HG03565 (cell line): ENCODE results near the gene ZNF567.
A peak's percentile ranks its signal among the peaks of the same experiment; 100 is the strongest.
"Not testable (repeated sequence)": the region's sequence is repeated elsewhere in the genome, so short reads cannot be mapped to it uniquely, and the experiment has no call there.

Experiments
- ATAC-seq: cut with Tn5 transposase; IDR thresholded peaks from one replicate; pipeline ENCODE4 v1.9.1; 2021; ENCODE audit warnings: mild to moderate bottlenecking, moderate library complexity; ENCODE audit not compliant: unreplicated experiment

Gene ZNF567

GRCh38 chr19:36687214-36688056, at the start of gene ZNF567:
TSS of gene ZNF567 (plus strand) at chr19:36687612. CDS start at chr19:36694868, 7,256 bp downstream.
- peak; percentile 76 for ATAC-seq

- no peak for ATAC-seq
Measured at GRCh38 chr19:36638862-36639510, 48.4 kb upstream of the ZNF567 start.

DNA sequence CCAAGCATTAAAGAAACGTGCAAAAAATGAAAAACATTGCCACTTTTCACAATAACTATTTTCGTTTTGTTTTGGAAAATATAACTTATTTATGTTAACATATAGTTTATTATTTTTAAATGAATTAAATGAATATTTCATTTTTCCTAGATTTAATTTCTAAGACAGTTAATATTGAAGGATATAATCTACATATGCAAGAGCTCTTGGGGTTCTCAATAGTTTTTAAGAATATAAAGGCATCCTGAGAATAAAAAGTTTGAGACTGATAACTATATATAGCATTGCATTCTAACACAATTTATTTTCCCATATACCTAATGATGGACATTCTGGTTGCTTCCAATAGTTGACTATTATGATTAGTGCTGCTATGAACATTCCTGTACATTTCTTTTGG, 40.7 kb upstream of the ZNF567 start:
- no peak for ATAC-seq

GRCh38 chr19:36652958-36653357, 34.5 kb upstream of the ZNF567 start:
- no peak for ATAC-seq

DNA sequence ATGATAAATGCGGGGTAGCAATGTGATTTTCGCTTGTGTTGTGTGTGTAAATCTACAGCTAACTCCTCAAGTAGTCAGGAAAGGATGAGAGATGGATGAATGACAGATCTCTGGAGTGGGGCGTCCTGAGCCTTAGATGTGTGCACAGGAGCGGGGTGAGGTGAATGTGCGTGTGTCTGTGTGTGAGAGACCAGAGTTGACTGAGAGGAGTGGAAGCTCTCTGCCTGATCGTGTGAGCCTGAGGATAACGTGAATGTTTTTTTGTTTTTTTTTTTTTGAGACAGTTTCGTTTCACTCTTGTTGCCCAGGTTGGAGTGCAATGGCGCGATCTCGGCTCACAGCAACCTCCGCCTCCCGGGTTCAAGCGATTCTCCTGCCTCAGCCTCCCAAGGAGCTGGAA, 21.6 kb upstream of the ZNF567 start:
- no peak for ATAC-seq

GRCh38 chr19:36668646-36669045, 18.8 kb upstream of the ZNF567 start:
- no peak for ATAC-seq

DNA sequence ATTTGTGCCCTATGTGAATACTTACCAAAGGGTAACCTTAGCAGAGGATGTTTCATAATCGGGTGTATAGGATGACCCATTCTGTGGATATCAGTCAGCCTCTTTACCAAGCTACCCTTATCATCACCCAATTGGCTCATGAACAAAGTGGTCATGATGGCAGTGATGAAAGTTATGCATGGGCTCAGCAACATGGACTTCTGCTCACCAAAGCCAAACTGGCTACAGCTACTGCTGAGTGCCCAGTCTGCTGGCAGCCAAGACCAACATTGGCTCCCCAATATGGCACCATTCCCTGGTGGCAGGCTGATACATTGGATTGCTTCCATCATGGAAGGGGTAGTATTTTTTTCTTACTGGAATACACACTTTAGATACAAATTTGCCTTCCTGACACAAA, 15.0 kb upstream of the ZNF567 start:
- no peak for ATAC-seq

GRCh38 chr19:36674201-36674600, 13.2 kb upstream of the ZNF567 start:
- no peak for ATAC-seq

DNA sequence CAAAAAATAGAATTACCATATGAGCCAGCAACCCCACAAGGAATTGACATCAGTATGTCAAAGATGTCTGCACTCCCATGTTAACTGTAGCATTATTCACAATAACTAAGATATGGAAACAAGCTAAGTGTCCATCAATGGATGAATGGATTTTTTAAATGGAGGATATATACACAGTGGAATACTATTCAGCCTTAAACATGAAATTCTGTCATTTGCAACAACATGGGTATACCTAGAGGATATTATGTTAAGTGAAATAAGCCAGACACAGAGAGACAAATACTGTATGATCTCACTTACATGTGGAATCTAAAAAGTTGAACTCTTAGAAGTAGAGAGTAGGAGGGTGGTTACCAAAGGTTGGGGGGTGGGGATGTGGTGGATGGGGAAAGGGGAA, 8.0 kb upstream of the ZNF567 start:
- no peak for ATAC-seq

DNA sequence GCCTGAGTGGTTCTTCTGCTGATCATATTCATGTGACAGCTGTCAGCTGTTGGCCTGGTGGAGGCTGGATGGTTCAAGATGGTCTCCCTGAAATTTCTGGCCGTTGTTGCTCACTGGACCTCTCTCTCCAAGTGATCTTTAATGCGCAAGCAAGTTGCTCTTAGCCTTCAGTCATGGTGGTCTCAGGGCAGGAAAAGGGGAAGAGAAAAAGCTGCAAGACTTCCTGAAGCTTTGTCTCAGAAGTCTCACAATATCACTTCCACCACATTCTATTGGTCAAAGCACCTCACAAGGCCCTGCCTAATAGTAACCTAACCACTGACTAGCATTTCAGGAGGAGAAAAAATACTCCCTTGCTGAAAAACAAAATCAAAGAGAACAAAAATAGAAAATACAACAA, 1.6 kb upstream of the ZNF567 start:
- ATAC-seq: no peak

- no peak for ATAC-seq
Measured at GRCh38 chr19:36686365-36687213, 823 bp upstream of the ZNF567 start.

DNA sequence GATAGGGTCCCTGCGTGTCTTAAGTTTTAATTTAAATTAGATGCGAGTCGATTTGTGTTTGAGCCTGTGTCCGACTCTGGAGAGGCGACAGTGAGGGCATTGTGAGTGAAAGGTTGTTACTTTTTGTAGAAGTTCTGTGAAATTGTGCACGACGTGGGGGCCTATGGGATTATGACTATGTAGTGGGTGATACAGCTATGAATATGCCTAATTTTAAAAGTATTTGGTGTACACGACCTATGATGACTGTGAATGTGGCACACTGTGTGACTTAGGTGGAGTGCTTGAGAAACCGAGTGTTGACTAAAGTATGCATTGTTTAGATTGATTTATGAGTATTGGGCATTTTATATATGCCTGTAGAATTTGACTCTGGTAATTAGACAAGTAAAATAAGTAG, 646 bp downstream of the ZNF567 start:
- no peak for ATAC-seq

GRCh38 chr19:36707134-36707533, 19.7 kb downstream of the ZNF567 start:
- ATAC-seq: no peak

DNA sequence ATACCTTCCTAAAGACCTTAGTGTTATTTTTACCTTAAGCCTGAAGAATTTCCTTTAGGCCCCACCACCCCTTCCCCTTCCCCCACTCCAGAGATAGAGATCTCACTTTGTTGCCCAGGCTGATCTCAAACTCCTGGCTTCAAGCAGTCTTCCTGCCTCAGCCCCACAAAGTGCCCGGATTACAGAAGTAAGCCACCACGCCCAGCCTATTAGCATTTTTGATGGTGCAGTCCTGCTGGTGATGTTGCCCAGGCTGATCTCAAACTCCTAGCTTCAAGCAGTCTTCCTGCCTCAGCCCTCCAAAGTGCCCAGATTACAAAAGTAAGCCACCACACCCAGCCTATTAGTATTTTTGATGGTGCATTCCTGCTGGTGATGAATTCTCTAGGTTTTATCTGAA, 22.0 kb downstream of the ZNF567 start:
- ATAC-seq: no peak

DNA sequence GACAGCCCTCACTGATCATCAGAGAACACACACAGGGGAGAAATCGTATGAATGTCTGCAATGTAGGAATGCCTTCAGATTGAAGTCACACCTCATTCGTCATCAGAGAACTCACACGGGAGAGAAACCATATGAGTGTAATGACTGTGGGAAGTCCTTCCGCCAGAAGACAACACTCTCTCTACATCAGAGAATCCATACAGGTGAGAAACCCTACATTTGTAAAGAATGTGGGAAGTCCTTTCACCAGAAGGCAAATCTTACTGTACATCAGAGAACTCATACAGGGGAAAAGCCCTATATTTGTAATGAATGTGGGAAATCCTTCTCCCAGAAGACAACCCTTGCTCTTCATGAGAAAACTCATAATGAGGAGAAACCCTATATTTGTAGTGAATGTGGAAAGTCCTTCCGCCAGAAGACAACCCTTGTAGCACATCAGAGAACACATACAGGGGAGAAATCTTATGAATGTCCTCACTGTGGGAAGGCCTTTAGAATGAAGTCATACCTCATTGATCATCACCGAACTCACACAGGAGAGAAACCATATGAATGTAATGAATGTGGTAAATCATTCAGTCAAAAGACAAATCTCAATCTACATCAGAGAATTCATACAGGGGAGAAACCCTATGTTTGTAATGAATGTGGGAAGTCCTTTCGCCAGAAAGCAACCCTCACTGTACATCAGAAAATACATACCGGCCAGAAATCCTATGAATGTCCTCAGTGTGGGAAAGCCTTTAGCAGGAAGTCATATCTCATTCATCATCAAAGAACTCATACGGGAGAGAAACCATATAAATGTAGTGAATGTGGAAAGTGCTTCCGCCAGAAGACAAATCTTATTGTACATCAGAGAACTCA, 32.5 kb downstream of the ZNF567 start:
- no peak for ATAC-seq

GRCh38 chr19:36736166-36736565, 48.8 kb downstream of the ZNF567 start:
- ATAC-seq: not testable (repeated sequence)

- no peak for ATAC-seq
Measured at GRCh38 chr19:36745870-36746269, 58.5 kb downstream of the ZNF567 start.

DNA sequence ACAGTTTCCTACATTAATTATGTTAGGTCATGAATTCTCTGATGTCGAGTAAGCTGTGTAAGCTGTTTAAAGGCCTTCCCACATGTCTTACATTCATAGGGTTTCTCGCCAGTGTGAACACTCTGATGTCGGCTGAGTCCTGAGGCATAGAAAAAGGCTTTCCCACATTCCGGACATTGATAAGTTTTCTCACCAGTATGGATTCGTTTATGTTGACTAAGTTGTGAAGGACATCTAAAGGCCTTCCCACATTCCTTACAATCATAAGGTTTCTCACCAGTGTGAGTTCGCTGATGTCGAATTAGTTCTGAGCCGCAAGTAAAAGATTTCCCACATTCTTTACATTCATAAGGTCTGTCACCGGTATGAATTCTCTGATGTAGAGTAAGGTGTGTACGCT, 60.3 kb downstream of the ZNF567 start:
- ATAC-seq: no peak

DNA sequence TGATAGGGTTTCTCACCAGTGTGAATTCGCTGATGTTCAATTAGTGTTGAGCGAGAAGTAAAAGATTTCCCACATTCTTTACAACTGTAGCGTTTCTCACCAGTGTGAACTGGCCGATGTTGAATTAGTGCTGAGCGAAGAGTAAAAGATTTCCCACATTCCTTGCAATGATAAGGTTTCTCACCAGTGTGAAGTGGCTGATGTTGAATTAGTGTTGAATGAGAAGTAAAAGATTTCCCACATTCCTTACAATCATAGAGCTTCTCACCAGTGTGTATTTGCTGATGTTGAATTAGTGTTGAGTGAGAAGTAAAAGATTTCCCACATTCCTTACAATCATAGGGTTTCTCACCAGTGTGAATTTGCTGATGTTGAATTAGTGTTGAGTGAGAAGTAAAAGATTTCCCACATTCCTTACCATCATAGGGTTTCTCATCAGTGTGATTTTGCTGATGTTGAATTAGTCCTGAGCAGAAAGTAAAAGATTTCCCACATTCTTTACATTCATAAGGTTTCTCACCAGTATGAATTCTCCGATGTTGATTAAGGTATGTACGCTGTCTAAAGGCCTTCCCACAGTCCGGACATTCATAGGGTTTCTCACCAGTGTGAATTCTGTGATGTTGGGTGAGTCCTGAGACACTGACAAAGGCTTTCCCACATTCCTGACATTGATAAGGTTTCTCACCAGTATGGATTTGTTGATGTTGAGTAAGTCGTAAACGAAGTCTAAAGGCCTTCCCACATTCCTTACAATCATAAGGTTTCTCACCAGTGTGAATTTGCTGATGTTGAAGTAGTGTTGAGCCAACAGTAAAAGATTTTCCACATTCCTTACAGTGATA, 61.2 kb downstream of the ZNF567 start:
- no peak for ATAC-seq

DNA sequence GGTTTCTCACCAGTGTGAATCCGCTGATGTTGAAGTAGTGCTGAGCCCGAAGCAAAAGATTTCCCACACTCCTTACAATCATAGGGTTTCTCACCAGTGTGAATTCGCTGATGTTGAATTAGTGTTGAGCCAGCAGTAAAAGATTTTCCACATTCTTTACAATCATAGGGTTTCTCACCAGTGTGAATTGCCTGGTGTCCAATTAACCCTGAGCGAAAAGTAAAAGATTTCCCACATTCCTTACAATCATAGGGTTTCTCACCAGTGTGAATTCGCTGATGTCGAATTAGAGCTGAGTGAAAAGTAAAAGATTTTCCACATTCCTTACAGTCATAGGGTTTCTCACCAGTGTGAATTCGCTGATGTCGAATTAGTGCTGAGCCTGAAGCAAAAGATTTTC, 62.2 kb downstream of the ZNF567 start:
- ATAC-seq: not testable (repeated sequence)
